Smooth muscle cell (in vitro differentiated cells): Measurements from ENCODE around the gene NEDD4L. TPM values are rescaled to one million over a fixed set of nuclear protein-coding genes. Genes with fewer than 3 reads are reported as not detected.

Source experiments
- DNase-seq: peaks from one replicate; lab custom pipeline; 2025; ENCODE audit not compliant: unreplicated experiment; lab: John Stamatoyannopoulos, UW
- H2AFZ ChIP-seq: fragments of 200-600 bp; sonication (generic); 2 replicates; pipeline ENCODE4 v1.6.0; 2016; ENCODE audit warnings: antibody characterized with exemption, low read depth, mild to moderate bottlenecking
- H3F3A ChIP-seq: fragments of 200-600 bp; sonication (generic); 2 replicates; pipeline ENCODE4 v1.6.0; 2017; ENCODE audit warnings: antibody characterized with exemption, low read depth
- H3K27ac ChIP-seq: fragments of 200-600 bp; sonication (generic); 2 replicates; pipeline ENCODE4 v1.5.1; 2016; ENCODE audit warnings: low read depth, mild to moderate bottlenecking
- H3K27me3 ChIP-seq: fragments of 200-600 bp; sonication (generic); 2 replicates; pipeline ENCODE4 v1.6.1; 2016; ENCODE audit warnings: low read depth, mild to moderate bottlenecking
- H3K36me3 ChIP-seq: fragments of 200-600 bp; sonication (generic); 2 replicates; pipeline ENCODE4 v1.5.1; 2016; ENCODE audit warnings: low read depth
- H3K4me1 ChIP-seq: fragments of 200-600 bp; sonication (generic); 2 replicates; pipeline ENCODE4 v1.5.1; 2016; ENCODE audit warnings: low read depth
- H3K4me2 ChIP-seq: fragments of 200-600 bp; sonication (generic); 2 replicates; pipeline ENCODE4 v1.6.0; 2016; ENCODE audit warnings: mild to moderate bottlenecking
- H3K4me3 ChIP-seq: fragments of 200-600 bp; sonication (generic); 2 replicates; pipeline ENCODE4 v1.5.1; 2016; ENCODE audit warnings: mild to moderate bottlenecking
- H3K79me2 ChIP-seq: fragments of 200-600 bp; sonication (generic); 2 replicates; pipeline ENCODE4 v1.6.0; 2016; ENCODE audit warnings: low read depth, mild to moderate bottlenecking
- H3K9ac ChIP-seq: fragments of 200-600 bp; sonication (generic); 2 replicates; pipeline ENCODE4 v1.6.0; 2016; ENCODE audit warnings: low read depth
- H3K9me3 ChIP-seq: fragments of 200-600 bp; sonication (generic); replicated peaks from 2 replicates; pipeline ENCODE4 v1.5.1; 2016; ENCODE audit warnings: low read depth
- H4K20me1 ChIP-seq: fragments of 200-600 bp; sonication (generic); 2 replicates; pipeline ENCODE4 v1.6.0; 2016; ENCODE audit warnings: low read depth
- WGBS: methylation state at CpG from one replicate; pipeline ENCODE4 v1.1.7; 2016; ENCODE audit warnings: low lambda C conversion rate; 5-methylcytosine and 5-hydroxymethylcytosine counted together
- polyA plus RNA-seq: library from polyadenylated mRNA; unstranded; fragments of >200 nt; fragmentation: Nextera tagmentation; extraction: Ambion mirVana; gene quantifications from 2 replicates; pipeline ENCODE4 v1.2.1, GENCODE V29; 2016
- total RNA-seq: library from RNA; depleted of rRNA; stranded (reverse); fragments of >200 nt; gene quantifications from 2 replicates; pipeline ENCODE4 v1.2.3, GENCODE V29; 2014
- TF ChIP-seq, protein P1 (sequence below): fragments of 200-600 bp; sonication (generic); IDR thresholded peaks from 2 replicates; pipeline ENCODE4 v1.5.1; 2017; ENCODE audit warnings: borderline replicate concordance, mild to moderate bottlenecking, antibody characterized with exemption; ENCODE audit not compliant: insufficient read depth, poor library complexity, severe bottlenecking

The NEDD4L gene
- total and polyA plus RNA-seq, 2 experiments from 2014 or later, result 8.7 to 41.3 TPM

DNA sequence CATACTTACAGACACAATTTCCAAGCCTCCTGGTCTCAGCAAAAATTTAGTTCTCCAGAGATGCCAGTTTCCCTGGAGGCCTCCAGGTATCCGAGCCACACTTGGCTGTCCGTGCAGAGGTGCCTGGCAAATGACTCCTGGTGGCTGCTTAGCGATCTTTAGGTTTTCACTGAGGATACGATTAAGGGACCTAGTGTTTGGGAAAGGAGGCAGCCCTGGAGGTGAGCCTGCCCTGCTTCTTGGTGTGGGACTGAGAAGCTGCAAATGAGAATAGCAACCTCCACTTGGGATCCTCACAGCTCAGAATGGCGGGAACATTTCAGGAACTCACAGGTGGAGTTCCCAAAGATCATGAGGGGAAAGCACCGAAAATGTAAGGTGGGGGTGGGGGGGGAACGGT lies 367.3 kb downstream of the NEDD4L start:
- Histone ChIP-seq H3K79me2 (no peaks in the 10 kb centered on the region), H4K20me1 (no peaks in the 10 kb centered on the region), H3K27me3 (no peaks in the 10 kb centered on the region), H2AFZ (no peak overlapping the region), H3K27ac (no peak overlapping the region), H3K9me3 (no peaks in the 10 kb centered on the region), H3K4me1 (no peaks in the 10 kb centered on the region), H3K4me2 (no peak overlapping the region), H3K9ac (no peak overlapping the region), H3K4me3 (no peak overlapping the region), H3K36me3 (no peaks in the 10 kb centered on the region), H3F3A (no peaks in the 10 kb centered on the region)
- DNase-seq, result no peak
- WGBS, result 93% methylated on average over 7 of the region's 7 CpGs
- TF ChIP-seq, protein P1, sequence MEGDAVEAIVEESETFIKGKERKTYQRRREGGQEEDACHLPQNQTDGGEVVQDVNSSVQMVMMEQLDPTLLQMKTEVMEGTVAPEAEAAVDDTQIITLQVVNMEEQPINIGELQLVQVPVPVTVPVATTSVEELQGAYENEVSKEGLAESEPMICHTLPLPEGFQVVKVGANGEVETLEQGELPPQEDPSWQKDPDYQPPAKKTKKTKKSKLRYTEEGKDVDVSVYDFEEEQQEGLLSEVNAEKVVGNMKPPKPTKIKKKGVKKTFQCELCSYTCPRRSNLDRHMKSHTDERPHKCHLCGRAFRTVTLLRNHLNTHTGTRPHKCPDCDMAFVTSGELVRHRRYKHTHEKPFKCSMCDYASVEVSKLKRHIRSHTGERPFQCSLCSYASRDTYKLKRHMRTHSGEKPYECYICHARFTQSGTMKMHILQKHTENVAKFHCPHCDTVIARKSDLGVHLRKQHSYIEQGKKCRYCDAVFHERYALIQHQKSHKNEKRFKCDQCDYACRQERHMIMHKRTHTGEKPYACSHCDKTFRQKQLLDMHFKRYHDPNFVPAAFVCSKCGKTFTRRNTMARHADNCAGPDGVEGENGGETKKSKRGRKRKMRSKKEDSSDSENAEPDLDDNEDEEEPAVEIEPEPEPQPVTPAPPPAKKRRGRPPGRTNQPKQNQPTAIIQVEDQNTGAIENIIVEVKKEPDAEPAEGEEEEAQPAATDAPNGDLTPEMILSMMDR, result no peak

DNA sequence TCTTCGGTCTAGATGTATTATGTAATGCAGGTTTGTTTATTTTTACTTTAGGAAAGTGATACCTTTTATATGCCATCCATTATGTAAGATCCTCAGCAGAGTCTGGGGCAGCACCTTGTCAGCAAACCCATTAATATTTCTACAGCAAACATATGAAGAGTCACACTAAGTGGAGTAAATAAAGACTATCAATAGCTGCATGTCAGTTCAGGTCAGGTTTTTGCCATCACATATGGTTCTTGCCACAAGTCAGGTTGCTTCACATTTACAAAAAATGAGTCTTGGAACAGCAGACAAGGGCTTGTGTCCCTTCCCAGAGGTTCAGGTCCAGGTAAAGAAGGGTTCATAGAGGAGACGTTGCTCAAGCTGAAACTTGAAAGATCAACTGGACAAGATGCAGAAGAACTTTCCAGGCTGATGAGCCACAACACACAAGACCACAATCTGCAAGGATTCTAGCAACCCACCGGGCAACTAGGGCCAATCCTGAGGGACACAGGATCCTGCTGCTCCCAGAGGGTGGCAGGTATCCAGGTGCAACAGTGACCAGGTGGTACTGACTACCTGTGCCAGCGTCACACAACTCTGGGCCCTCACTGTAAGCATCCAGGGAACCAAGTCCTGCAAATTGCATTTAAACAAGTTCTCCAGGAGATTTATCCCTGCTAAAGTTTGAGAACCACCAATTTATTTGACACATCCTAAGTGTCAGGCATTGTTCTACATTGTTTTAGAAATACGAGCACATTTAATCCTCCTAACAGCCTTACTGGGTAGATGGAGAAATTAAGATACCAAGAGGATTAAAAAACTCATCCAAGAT lies 369.0 kb downstream of the NEDD4L start:
- Histone ChIP-seq H3F3A (no peaks in the 10 kb centered on the region), H3K9ac (no peak overlapping the region), H3K4me3 (no peak overlapping the region), H3K4me2 (no peak overlapping the region), H3K27ac (no peak overlapping the region), H4K20me1 (no peaks in the 10 kb centered on the region), H3K27me3 (no peaks in the 10 kb centered on the region), H3K4me1 (no peaks in the 10 kb centered on the region), H2AFZ (no peak overlapping the region), H3K36me3 (no peaks in the 10 kb centered on the region), H3K9me3 (no peaks in the 10 kb centered on the region), H3K79me2 (no peaks in the 10 kb centered on the region)
- TF ChIP-seq, protein P1, result no peak
- 82% methylated on average over 5 of the region's 5 CpGs for WGBS
- no peak for DNase-seq

DNA sequence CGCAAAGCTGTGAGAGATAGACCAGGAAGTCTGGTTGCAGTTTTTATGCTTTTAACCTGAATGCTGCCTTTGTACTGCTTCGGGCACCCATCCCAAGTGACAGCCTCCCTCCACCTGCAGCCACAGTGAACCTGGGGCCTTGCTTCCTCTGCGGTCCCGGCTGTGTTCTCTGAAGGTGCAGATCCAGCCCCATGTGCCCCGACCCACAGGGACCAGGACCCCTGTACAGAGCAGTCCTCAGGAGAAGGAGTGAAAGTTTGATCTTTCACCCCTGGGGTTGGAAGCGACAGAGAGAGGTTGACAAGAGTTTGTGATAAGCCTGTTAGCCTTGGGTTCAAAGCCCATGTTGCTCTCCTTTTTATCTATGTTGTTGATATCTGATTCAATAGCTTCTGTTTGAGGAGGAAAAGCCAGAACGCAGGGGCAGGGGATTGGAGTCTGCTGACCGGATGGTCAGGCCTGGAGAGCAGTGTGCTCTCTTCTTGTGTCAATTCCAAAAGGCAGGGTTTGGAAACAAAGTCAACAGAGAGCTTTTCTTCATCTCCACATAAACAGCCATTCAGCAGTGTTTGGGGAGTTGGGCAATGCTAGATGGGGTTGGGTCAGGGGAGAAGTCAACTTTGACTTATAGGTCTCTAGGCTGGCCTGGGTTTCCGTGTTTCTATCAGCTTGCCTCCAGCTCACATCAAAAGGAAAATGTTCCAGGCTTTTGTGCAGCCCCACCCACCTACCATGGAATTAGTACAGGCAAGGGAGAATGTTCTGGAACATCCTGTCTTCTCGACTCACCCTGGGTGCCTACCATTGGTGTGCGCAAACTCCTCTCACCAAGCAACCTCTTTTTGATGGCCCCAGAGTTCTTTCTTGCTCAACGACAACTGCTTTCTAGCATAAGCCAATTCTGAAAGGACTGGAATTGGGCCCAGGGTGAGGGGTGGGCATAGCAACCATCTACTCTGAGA lies 369.9 kb downstream of the NEDD4L start:
- no peak overlapping the region for H3K27ac ChIP-seq
- 88% methylated on average over 12 of the region's 12 CpGs for WGBS
- H3F3A ChIP-seq, result no peaks in the 10 kb centered on the region
- H3K4me3 ChIP-seq, result no peak overlapping the region
- H3K36me3 ChIP-seq, result no peaks in the 10 kb centered on the region
- H3K9me3 ChIP-seq, result no peaks in the 10 kb centered on the region
- DNase-seq, result no peak
- no peaks in the 10 kb centered on the region for H3K27me3 ChIP-seq
- no peak overlapping the region for H3K4me2 ChIP-seq
- H3K9ac ChIP-seq, result no peak overlapping the region
- H2AFZ ChIP-seq, result no peak overlapping the region
- TF ChIP-seq, protein P1, result no peak
- no peaks in the 10 kb centered on the region for H4K20me1 ChIP-seq
- no peaks in the 10 kb centered on the region for H3K79me2 ChIP-seq
- no peaks in the 10 kb centered on the region for H3K4me1 ChIP-seq
